Liver (tissue), 9 donors: ENCODE results near the gene FGF1. TPM values are rescaled to one million over a fixed set of nuclear protein-coding genes. Genes with fewer than 3 reads are reported as not detected.

Experiments
- DNase-seq: peaks from one replicate; pipeline ENCODE4 v3.0.0-alpha.2; 2017; ENCODE audit warnings: low spot score
- H3K27ac ChIP-seq, 2 donors: one replicate each; pipeline ENCODE4 v1.7.0; 2013; ENCODE audit warnings: inconsistent platforms in 2 of 2, low read length in 2 of 2, control low read depth in 1 of 2, low read depth in 1 of 2, mild to moderate bottlenecking in 1 of 2
- H3K27me3 ChIP-seq, 4 donors: one replicate each; pipeline versions ENCODE4 v1.6.1 to v1.7.0; 2013; ENCODE audit warnings: low read length in 3 of 4, inconsistent platforms in 1 of 4, mild to moderate bottlenecking in 1 of 4, moderate library complexity in 1 of 4; ENCODE audit not compliant: control insufficient read depth in 4 of 4, insufficient read depth in 4 of 4
- H3K36me3 ChIP-seq, 4 donors: one replicate each; pipeline versions ENCODE4 v1.6.1 to v1.7.0; 2013; ENCODE audit warnings: low read length in 3 of 4, mild to moderate bottlenecking in 3 of 4, low read depth in 1 of 4, moderate library complexity in 1 of 4; ENCODE audit not compliant: control insufficient read depth in 4 of 4, insufficient read depth in 3 of 4
- H3K4me1 ChIP-seq, 4 donors: one replicate each; pipeline versions ENCODE4 v1.6.1 to v1.7.0; 2013; ENCODE audit warnings: low read length in 3 of 4, mild to moderate bottlenecking in 3 of 4, moderate library complexity in 1 of 4; ENCODE audit not compliant: control insufficient read depth in 4 of 4, insufficient read depth in 4 of 4
- H3K4me3 ChIP-seq, 3 donors: one replicate each; pipeline versions ENCODE4 v1.6.1 to v1.7.0; 2013; ENCODE audit warnings: low read length in 3 of 3, control low read depth in 1 of 3, low read depth in 1 of 3, mild to moderate bottlenecking in 1 of 3
- H3K9ac ChIP-seq, 2 donors: one replicate each; pipeline ENCODE4 v1.7.0; 2013; ENCODE audit warnings: low read length in 2 of 2, mild to moderate bottlenecking in 2 of 2, moderate library complexity in 2 of 2, control low read depth in 1 of 2, low read depth in 1 of 2
- H3K9me3 ChIP-seq, 4 donors: one replicate each; pipeline versions ENCODE4 v1.6.1 to v1.7.0; 2013; ENCODE audit warnings: low read length in 3 of 4; ENCODE audit not compliant: control insufficient read depth in 4 of 4
- EGR1 ChIP-seq, 2 donors: IDR thresholded peaks; 2 replicates each; pipeline ENCODE4 v1.6.1; 2016 to 2018; ENCODE audit warnings: antibody characterized with exemption in 2 of 2, low read depth in 2 of 2
- FOXA2 ChIP-seq: IDR thresholded peaks from 2 replicates; pipeline ENCODE4 v1.6.1; 2016; ENCODE audit warnings: antibody characterized with exemption
- GABPA ChIP-seq, 2 donors: IDR thresholded peaks in 1 of 2; conservative IDR thresholded peaks in 1 of 2; 2 replicates each; pipeline ENCODE4 v1.6.1; 2016; ENCODE audit warnings: antibody characterized with exemption in 2 of 2, mild to moderate bottlenecking in 1 of 2, moderate library complexity in 1 of 2
- HNF4A ChIP-seq, 2 donors: conservative IDR thresholded peaks; 2 replicates each; pipeline ENCODE4 v1.6.1; 2016; ENCODE audit warnings: antibody characterized with exemption in 2 of 2, mild to moderate bottlenecking in 2 of 2
- HNF4G ChIP-seq: IDR thresholded peaks from 2 replicates; pipeline ENCODE4 v1.6.1; 2016; ENCODE audit warnings: antibody characterized with exemption
- JUND ChIP-seq, 2 donors: IDR thresholded peaks; 2 replicates each; pipeline ENCODE4 v1.6.1; 2016; ENCODE audit warnings: antibody characterized with exemption in 2 of 2
- RAD21 ChIP-seq, 2 donors: IDR thresholded peaks; 2 replicates each; pipeline ENCODE4 v1.6.1; 2016; ENCODE audit warnings: antibody characterized with exemption in 2 of 2, mild to moderate bottlenecking in 2 of 2
- RXRA ChIP-seq, 2 donors: IDR thresholded peaks; 2 replicates each; pipeline ENCODE4 v1.6.1; 2017 to 2018; ENCODE audit warnings: antibody characterized with exemption in 2 of 2, mild to moderate bottlenecking in 1 of 2
- TAF1 ChIP-seq: conservative IDR thresholded peaks from 2 replicates; pipeline ENCODE4 v1.6.1; 2016; ENCODE audit warnings: antibody characterized with exemption, mild to moderate bottlenecking
- YY1 ChIP-seq: IDR thresholded peaks from 2 replicates; pipeline ENCODE4 v1.6.1; 2016; ENCODE audit warnings: antibody characterized with exemption, mild to moderate bottlenecking
- WGBS: extraction: QIAGEN DNeasy Blood & Tissue Kit; methylation state at CpG from one replicate; pipeline ENCODE4 v1.1.7; 2013; 5-methylcytosine and 5-hydroxymethylcytosine counted together
- polyA plus RNA-seq, 2 donors: library from polyadenylated mRNA; stranded (reverse) in 1 of 2; unstranded in 1 of 2; fragments of 200-250 nt in 1 of 2; fragments of >200 nt in 1 of 2; fragmentation: Nextera tagmentation in 1 of 2; extraction: Ambion mirVana in 1 of 2; gene quantifications; one replicate each; pipeline versions ENCODE4 v1.2.1 to v1.2.3, GENCODE V29; 2013 to 2015
- total RNA-seq, 2 donors: library from RNA; depleted of rRNA; stranded (reverse); fragments of >200 nt; gene quantifications; one replicate each; pipeline ENCODE4 v1.2.3, GENCODE V29; 2014
- TF ChIP-seq, protein P1 (sequence below): IDR thresholded peaks from 2 replicates; pipeline ENCODE4 v1.6.1; 2016; ENCODE audit warnings: antibody characterized with exemption
- TF ChIP-seq, protein P2 (sequence below): IDR thresholded peaks from 2 replicates; pipeline ENCODE4 v1.6.1; 2016; ENCODE audit warnings: antibody characterized with exemption
- TF ChIP-seq, protein P3 (sequence below): fragments of 150-350 bp; IDR thresholded peaks from 2 replicates; pipeline ENCODE4 v1.5.1; 2017; ENCODE audit warnings: improper control_type of control experiment, low read depth, low read length; ENCODE audit not compliant: missing input control
- donor health status: healthy.
- donor health status: healthy.
- donor health status: healthy.
- donor health status: healthy.
- donor health status: healthy.

FGF1 gene
- total and polyA plus RNA-seq, 4 donors = 0.05 to 0.25 (median 0.16) TPM

DNA sequence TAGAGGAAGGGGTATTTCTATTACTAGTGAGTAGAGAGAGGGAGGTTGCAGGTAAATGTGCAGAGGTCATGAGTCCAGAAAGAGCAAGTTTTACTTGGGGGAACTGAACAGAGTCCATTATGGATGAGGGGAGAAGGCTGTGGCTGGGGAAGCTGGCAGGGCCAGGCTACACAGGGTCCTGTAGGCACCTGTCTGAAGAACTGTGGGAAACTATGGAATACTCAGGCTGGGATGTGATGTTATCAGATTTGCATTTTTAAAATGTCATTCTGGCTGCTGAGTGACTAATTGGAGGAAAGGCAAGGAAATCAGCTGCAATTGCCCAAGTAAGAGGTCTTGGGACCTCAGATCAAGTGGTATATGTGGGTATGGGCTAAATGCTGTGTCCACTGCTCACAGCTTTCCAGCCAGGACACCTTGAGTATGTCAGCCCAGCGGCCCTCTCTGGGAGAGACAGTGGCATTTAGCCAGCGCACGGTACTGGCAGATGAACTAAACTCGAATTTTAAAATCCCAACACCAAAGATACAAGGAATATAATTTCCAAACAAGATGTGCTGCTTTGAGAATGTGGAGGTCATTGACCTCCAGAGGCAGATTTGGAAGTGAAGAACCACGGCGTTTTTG lies 49.1 kb downstream of the FGF1 start:
- H3K27me3 ChIP-seq = no peaks in the 10 kb centered on the region
- H3K4me3 ChIP-seq = no peak overlapping the region
- H3K4me1 ChIP-seq = no peaks in the 10 kb centered on the region
- no peak overlapping the region for H3K27ac ChIP-seq
- 84% methylated on average over 6 of the region's 6 CpGs for WGBS
- H3K9ac ChIP-seq = no peak overlapping the region
- TF ChIP-seq, protein P1, sequence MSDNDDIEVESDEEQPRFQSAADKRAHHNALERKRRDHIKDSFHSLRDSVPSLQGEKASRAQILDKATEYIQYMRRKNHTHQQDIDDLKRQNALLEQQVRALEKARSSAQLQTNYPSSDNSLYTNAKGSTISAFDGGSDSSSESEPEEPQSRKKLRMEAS = no peak
- TF ChIP-seq RAD21 (IDR thresholded peaks at IDR 0.05) (no peak), JUND (IDR thresholded peaks at IDR 0.05) (no peak), GABPA (IDR thresholded peaks at IDR 0.05 in 1 of 2, conservative IDR thresholded peaks at IDR 0.05 in 1 of 2) (no peak), HNF4G (no peak), TAF1 (no peak), EGR1 (IDR thresholded peaks at IDR 0.05; ENCODE audit: low read depth in 2 of 2) (no peak), HNF4A (conservative IDR thresholded peaks at IDR 0.05) (no peak), FOXA2 (no peak), YY1 (no peak)
- TF ChIP-seq, protein P2, sequence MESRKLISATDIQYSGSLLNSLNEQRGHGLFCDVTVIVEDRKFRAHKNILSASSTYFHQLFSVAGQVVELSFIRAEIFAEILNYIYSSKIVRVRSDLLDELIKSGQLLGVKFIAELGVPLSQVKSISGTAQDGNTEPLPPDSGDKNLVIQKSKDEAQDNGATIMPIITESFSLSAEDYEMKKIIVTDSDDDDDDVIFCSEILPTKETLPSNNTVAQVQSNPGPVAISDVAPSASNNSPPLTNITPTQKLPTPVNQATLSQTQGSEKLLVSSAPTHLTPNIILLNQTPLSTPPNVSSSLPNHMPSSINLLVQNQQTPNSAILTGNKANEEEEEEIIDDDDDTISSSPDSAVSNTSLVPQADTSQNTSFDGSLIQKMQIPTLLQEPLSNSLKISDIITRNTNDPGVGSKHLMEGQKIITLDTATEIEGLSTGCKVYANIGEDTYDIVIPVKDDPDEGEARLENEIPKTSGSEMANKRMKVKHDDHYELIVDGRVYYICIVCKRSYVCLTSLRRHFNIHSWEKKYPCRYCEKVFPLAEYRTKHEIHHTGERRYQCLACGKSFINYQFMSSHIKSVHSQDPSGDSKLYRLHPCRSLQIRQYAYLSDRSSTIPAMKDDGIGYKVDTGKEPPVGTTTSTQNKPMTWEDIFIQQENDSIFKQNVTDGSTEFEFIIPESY = no peak
- TF ChIP-seq, protein P3, sequence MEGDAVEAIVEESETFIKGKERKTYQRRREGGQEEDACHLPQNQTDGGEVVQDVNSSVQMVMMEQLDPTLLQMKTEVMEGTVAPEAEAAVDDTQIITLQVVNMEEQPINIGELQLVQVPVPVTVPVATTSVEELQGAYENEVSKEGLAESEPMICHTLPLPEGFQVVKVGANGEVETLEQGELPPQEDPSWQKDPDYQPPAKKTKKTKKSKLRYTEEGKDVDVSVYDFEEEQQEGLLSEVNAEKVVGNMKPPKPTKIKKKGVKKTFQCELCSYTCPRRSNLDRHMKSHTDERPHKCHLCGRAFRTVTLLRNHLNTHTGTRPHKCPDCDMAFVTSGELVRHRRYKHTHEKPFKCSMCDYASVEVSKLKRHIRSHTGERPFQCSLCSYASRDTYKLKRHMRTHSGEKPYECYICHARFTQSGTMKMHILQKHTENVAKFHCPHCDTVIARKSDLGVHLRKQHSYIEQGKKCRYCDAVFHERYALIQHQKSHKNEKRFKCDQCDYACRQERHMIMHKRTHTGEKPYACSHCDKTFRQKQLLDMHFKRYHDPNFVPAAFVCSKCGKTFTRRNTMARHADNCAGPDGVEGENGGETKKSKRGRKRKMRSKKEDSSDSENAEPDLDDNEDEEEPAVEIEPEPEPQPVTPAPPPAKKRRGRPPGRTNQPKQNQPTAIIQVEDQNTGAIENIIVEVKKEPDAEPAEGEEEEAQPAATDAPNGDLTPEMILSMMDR = no peak
- no peak for DNase-seq
- H3K9me3 ChIP-seq = no peaks in the 10 kb centered on the region
- H3K36me3 ChIP-seq = no peaks in the 10 kb centered on the region

GRCh38 chr5:142636093-142636492 lies 49.8 kb downstream of the FGF1 start:
- Histone ChIP-seq H3K9me3 (no peaks in the 10 kb centered on the region), H3K27me3 (no peaks in the 10 kb centered on the region), H3K36me3 (no peaks in the 10 kb centered on the region), H3K9ac (no peak overlapping the region), H3K4me3 (no peak overlapping the region), H3K4me1 (no peaks in the 10 kb centered on the region), H3K27ac (no peak overlapping the region)
- WGBS = 78% methylated on average over 5 of the region's 5 CpGs
- no peak for DNase-seq
- TF ChIP-seq YY1 = no peak
- no peak for TF ChIP-seq RXRA (IDR thresholded peaks at IDR 0.05)
- TF ChIP-seq, protein P3 = no peak
